HUDEP-2 (cell line): ENCODE results near the gene POU3F1.

Source experiments
- DNase-seq, 76 experiments: peaks; one replicate each; lab custom pipeline; 2025; ENCODE audit not compliant: unreplicated experiment in 76 of 76; lab: John Stamatoyannopoulos, UW

POU3F1 gene

DNA sequence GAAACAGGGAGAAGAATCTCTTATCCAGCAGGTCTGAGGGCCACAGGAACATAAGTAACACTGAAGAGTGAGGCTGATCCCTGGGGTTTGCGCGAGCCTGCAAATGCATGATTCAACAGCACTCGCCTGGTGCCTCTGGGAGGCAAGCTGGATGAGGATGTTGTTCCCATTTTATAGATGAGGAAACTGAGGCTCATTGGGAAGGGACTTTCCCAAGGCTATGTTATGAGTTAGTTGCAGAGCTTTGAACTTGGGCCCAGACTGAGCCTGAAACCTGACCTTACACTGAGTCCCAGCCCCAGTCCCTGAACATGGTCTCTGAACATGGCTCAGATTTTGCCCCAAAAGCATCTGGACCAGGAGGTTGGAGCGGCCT, 27.7 kb upstream of the POU3F1 start:
- no peak for DNase-seq

GRCh38 chr1:38073534-38074301, 27.1 kb upstream of the POU3F1 start:
- no peak for DNase-seq

- no peak for DNase-seq
Measured at GRCh38 chr1:38072858-38073257, 26.3 kb upstream of the POU3F1 start.

DNA sequence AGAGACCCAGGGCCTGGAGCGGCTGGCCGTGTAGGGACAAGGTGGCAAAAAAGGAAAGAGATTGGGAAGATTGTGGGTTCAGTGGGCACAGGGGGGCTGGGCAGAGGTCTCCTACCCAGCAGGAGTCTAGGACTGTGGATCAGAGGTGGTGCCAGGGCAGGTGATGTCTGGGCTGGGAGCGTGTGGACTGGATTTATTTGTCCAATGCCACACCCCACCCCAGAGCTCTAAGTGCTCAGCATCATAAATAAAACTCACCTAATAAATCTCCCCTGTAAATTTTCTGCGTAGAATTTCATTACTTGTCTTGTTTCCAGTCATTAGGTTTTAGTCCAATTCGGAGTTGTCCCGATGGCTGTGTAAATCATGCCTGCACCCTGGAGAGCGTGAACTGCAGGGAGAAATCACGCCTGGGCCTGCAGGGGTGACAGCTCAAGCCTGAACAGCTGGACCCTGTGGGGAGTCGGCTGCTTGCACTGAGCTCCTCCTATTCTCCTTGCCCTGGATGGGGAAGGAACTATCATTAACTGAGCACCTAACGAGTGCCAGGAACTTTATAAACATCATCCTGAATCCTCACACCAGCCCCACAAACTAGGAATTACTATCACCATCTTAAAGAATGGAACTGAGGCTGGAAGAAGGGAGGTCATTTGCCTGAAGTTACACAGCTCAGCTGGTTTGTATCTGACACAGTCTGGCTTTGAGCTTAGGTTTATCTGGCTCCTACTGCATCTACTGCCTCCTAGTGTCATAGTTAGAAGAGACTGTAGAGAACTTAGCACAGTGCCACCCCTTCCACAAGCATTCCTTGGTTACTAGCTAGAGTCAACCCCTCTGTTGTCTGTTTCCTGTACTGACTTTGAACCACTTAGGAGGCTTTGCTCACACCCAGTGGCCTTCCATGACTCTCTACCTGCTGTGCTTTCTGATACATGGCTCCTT, 25.0 kb upstream of the POU3F1 start:
- peak in 11 of 76 experiments; percentile 2 to 23 (median 11) for DNase-seq

- DNase-seq, result no peak
Measured at GRCh38 chr1:38068980-38069340, 22.4 kb upstream of the POU3F1 start.

DNA sequence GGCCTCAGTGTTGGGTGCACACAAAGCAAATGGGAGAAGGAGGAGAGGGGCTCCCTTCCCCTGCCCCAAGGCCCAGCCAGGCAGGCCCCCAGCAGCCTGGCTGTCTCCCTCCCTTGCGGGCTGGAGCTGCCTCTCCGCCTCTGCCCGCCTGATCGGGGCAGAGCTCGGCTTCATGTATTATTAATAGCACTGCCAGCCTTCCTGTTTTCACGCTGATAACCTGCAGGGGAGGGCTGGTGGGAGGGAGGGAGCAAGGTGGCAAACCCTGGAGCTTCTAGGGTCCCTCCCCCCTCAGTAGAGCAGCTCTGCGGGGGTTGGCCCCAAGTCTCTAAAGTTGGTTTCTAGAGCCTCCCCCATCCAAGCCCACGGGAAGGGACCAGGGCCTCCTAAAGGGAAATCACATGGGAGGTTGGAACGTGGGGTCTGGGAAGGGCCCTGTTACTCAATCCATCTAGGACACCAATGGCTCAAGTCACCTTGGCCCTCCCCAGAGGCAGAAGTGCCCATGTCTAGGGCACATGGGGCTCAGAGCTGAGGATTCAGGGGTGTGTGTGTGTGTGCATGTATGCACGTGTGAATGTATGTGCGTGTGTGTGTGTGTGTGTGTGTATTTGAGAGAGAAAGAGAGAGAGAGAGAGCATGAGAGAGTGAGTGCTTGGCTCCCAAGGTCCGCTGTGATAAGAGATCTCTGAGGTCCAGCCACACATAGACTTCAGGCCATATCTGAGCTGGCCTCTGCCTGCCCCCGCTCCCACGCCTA, 21.8 kb upstream of the POU3F1 start:
- no peak for DNase-seq

DNA sequence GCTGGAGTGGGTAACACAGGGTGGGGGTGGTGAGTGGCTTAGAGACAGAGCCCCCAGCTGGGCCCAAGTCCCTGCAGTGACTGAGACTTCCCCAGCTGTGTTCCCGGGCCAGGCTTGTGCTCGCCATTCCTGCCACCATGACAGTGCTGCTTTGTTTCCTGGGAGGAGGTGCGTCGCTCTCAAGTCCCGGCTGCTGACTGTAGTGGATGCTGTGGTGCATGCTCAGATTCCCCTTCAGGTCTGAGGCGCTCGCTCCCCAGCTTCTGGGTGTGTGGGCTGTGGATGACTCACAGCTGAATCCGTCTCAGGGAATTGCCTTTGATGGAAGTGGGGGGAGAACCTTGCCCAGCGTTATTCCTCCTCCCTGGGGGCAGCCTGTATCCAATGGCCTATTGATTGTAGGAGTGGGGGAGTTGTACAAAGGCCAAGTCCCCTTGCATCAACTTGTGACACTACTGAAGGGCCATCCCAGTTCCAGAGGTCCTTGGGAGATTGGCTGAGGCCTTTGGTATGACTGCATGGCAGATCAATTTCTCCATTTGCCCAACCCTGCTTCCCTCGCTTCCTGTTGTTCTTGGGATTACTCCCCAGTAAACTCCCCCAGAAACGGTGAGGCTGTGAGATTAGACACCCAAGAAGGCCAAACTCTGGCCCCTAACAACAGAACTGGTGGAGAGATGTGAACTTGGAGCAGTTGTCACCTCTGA, 17.8 kb upstream of the POU3F1 start:
- DNase-seq, result no peak

DNA sequence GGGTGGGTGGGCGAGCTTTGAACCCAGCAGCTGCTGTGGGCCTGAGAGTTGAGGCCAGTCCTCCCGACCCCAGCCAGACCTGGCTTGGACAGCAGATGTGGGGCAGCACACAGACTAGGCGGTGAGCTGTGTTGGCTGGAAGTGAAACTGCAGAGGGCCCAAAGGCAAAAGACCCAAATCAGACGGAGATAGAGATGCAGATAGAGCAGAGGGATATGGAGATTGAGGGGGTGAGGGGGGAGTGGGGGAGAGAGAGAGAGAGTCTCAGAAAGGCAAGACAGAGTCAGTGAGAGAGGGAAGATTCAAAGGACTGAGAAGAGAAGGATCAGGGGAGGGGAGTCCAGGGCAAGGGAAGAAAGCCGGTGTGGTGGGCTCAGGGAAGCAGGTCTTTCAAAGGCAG, 17.0 kb upstream of the POU3F1 start:
- DNase-seq, result no peak

DNA sequence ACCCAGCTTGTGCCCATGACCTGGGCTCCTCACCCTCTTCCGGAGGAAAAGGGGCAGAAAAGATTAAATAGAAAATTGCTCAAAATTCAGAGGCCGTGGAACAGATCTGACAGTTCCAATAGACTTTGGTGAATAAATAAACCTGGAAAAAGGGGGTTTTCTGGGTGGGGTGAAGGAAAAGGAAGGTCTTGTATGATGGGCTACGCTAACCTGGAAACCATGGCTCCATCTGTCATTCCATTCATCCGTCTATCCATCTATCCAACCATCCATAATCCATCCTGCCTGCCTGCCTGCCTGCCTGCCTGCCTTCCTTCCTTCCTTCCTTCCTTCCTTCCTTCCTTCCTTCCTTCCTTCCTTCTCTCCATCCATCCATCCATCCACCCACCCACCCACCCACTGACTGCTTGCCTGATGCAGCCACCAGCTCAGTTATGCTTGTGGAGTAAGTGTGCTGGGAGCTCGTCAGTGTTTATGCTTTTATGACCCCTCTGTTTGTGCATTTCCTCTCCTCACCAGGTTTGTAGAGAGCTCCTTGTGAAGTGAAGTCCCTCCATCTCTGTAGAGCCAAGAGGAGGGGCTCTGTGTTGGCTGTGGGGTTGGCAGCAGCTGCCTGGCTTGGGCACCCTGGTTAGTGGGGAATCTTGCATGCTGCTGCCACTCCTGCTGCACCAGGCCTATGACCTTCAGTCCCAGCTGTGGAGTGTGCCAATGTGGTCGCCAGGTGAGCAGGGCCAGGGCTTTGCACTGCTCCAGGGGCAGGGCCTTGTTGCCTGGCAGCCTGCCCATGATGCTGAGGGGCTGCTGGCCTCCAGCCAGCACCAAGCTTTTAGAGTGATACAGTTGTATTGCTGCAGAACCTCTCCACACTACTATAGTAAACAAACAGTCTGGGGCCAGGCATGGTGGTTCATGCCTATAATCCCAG, 16.0 kb upstream of the POU3F1 start:
- DNase-seq, result no peak

- DNase-seq, result no peak
Measured at GRCh38 chr1:38061883-38062328, 15.3 kb upstream of the POU3F1 start.

DNA sequence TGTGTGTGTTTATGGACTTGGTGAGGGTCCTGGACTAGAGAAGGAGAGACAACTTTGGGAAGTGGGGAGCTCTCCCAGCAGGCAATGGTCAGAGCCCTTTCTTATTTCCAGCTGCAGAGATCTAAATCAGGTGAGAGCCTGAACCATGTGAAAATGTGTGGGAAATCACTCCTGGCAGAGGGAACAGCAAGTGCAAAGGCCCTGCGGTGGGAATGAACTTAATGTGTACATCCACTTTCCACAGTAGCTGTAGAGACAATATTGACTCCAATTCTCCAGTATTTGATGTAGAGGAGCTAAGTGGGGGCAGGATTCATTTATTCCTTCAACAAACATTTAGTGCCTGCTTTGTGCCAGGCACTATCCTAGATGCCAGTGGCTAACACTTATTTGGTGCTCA, 14.7 kb upstream of the POU3F1 start:
- no peak for DNase-seq

- peak in 15 of 76 experiments; percentile 4 to 62 (median 21) for DNase-seq
Measured at GRCh38 chr1:38060498-38060897, 13.9 kb upstream of the POU3F1 start.

DNA sequence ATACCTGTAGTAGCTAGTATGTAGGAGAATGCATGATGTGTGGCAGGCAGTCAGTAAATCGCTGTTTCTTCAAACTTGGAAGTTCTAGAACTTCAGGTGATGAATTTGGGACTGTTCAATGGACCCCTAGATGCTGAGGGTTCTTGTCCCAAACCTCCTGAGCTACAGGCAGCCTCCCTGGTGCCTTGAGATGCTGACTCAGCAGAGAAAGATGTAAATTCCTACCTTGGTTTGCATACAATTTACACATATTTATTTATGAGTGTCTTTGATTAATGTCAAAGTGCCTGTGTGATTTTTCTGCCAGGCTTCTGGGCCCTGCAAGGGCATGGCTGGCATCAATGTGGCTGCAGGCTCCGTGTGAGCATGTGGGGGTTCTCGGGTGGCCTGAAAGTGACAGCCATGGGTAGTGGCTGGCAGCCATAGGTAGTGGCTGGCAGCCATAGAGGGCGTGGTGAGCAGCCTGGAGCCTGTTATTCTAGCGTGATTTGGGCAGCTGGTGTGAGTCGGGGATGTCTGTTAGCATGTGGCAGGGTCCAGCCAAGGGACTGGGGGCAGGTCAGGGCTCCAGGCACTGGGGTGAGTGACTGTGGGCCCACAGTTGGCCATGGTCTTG, 13.2 kb upstream of the POU3F1 start:
- DNase-seq, result no peak

DNA sequence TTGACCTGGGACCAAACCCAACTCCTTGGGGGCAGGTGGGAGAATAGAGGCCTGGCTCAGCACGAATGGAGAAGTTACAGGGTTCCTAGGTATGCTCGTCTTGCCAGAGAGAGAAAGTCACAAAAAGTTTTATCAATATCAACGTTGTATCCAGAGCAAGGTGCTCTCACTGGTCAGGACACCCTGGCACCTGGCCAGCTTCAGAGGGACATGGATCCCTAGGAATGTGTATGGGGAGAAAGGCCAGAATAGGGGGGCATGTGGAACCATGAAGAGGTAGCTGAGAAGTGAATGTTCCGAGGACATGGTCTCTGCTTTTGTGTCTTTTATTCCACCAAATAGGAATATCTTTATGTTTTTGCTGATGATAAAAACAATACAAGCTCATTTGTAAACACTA, 9.4 kb upstream of the POU3F1 start:
- no peak for DNase-seq

GRCh38 chr1:38055398-38055797, 8.8 kb upstream of the POU3F1 start:
- no peak for DNase-seq

- DNase-seq, result no peak
Measured at GRCh38 chr1:38053416-38054091, 7.0 kb upstream of the POU3F1 start.

GRCh38 chr1:38052750-38053415, 6.3 kb upstream of the POU3F1 start:
- no peak for DNase-seq

GRCh38 chr1:38051079-38051543, 4.5 kb upstream of the POU3F1 start:
- DNase-seq, result no peak
